ENCODE data around the gene CIDEC.

DNA sequence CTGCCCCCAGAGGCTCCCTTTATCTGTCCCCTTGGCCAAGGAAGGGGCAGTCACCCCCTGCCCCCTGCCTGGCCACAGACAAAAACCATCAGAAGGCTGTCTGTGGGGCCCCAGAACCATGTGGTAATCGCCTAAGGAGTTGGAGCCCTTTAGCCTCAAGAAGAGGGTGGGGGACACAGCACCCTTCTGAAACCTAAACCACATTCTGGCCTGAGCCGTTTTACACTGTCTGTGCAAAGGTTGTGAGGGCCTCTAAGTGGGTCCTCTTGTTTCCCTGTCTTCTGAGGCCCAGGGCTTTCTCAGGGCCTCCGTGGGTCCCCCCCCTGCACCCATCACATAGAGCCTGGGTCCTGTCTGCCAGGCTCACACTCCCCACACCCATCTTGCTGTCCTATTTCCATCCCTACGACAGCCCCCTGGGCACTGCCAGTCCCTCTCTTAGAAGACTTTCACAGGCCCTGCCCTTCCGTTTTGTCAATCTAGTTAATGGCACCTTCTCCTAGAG lies 18.4 kb downstream of the CIDEC start:
- TF ChIP-seq POLR2AphosphoS5 (IDR thresholded peaks at IDR 0.05) (no peak), POLR2A (IDR thresholded peaks at IDR 0.05) (no peak)
